Neuronal stem cell (in vitro differentiated cells): ENCODE results near the gene TRMT44.

Experiments used
- small RNA-seq: library from polyadenylated mRNA; stranded (forward); fragments of <200 nt; extraction: miRNeasy Mini kit (QIAGEN cat#:217004); gene quantifications from one replicate; pipeline ENCODE3, GENCODE V24; 2013; ENCODE audit not compliant: insufficient read depth

The TRMT44 gene

Small RNA genes lying within 50 kb of the gene (small RNA-seq; reads per million reads assigned to genes)
- gene RNA5SP152, result 1.6 reads per million
